Measurements from ENCODE around the gene RFX8.
"Not testable (repeated sequence)": the region's sequence is repeated elsewhere in the genome, so short reads cannot be mapped to it uniquely, and the experiment has no call there.

DNA sequence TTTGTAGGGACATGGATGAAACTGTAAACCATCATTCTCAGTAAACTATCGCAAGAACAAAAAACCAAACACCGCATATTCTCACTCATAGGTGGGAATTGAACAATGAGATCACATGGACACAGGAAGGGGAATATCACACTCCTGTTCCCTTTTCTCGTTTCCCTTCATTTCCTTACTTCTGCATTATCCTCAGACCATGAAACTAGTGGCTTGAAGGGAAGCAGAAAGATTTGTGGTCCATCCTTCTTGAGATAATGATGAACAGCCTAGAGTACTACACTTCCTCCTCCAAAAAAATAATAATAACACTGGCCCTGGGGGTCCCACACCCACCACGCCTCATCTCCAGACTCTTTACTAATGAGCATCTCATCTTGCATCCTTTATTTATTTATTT lies 30.4 kb upstream of the RFX8 start:
- TF ChIP-seq, protein P1, sequence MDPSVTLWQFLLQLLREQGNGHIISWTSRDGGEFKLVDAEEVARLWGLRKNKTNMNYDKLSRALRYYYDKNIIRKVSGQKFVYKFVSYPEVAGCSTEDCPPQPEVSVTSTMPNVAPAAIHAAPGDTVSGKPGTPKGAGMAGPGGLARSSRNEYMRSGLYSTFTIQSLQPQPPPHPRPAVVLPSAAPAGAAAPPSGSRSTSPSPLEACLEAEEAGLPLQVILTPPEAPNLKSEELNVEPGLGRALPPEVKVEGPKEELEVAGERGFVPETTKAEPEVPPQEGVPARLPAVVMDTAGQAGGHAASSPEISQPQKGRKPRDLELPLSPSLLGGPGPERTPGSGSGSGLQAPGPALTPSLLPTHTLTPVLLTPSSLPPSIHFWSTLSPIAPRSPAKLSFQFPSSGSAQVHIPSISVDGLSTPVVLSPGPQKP (IDR thresholded peaks at IDR 0.05; ENCODE audit: low read depth, low read length), result not testable (repeated sequence)
- not testable (repeated sequence) for TF ChIP-seq TBL1XR1 (IDR thresholded peaks at IDR 0.05; ENCODE audit: low read depth, low read length)

Measured in GM12878 (cell line).